PFSK-1 (cell line): Measurements from ENCODE around the gene TTLL5.

ENCODE experiments used
- POLR2AphosphoS5 ChIP-seq: IDR thresholded peaks from 2 replicates; pipeline ENCODE4 v1.6.1; 2012; ENCODE audit warnings: low read depth, mild to moderate bottlenecking, control low read depth, low read length, moderate library complexity
- TAF1 ChIP-seq: IDR thresholded peaks from 2 replicates; pipeline ENCODE4 v1.6.1; 2012; ENCODE audit warnings: low read length, control low read depth, borderline replicate concordance; ENCODE audit not compliant: insufficient read depth

- TF ChIP-seq POLR2AphosphoS5: no peak
- no peak for TF ChIP-seq TAF1
These were observed 46.9 kb upstream of the TTLL5 start for GRCh38 chr14:75614179-75614578.
